ENCODE results near the gene AOX1.
"Not testable (repeated sequence)": the region's sequence is repeated elsewhere in the genome, so short reads cannot be mapped to it uniquely, and the experiment has no call there.

The AOX1 gene

DNA sequence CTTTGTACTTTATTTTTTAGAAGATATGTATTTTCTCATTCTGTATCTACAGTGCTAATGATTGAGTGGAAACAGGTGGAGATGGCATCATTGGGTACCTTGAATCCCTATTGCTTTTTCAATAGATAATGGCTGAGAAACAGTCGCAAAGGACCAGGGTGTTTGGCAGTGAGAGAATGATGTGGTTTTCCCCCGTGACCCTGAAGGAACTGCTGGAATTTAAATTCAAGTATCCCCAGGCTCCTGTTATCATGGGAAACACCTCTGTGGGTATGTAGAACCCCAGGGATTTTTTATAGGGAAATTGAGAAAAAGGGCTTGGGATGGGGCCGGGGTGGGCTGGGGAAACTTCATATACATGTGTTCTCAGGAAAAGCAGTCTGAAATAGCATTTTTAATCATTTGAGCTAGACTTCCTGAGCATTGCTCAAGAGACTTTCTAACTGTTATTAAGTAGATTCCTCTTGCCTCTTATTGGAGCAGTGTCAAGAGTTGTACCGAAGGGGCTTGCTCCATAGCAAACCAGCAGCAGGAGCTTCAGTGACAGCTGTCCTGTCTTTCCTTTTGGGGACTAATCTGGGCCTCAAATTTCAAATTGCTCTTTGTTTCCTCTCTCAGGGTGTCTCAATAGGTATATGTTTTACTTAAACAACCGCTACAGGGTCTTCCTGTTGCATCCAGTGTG lies 18.9 kb downstream of the AOX1 start:
- TF ChIP-seq, protein P1, sequence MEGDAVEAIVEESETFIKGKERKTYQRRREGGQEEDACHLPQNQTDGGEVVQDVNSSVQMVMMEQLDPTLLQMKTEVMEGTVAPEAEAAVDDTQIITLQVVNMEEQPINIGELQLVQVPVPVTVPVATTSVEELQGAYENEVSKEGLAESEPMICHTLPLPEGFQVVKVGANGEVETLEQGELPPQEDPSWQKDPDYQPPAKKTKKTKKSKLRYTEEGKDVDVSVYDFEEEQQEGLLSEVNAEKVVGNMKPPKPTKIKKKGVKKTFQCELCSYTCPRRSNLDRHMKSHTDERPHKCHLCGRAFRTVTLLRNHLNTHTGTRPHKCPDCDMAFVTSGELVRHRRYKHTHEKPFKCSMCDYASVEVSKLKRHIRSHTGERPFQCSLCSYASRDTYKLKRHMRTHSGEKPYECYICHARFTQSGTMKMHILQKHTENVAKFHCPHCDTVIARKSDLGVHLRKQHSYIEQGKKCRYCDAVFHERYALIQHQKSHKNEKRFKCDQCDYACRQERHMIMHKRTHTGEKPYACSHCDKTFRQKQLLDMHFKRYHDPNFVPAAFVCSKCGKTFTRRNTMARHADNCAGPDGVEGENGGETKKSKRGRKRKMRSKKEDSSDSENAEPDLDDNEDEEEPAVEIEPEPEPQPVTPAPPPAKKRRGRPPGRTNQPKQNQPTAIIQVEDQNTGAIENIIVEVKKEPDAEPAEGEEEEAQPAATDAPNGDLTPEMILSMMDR (IDR thresholded peaks at IDR 0.05; ENCODE audit: insufficient read depth, low read length, missing control alignments), result no peak
- H3K4me3 ChIP-seq (ENCODE audit: low read depth, low read length), result no peak overlapping the region
- POLR2A ChIA-PET, result no interaction called here
- no peak for DNase-seq (ENCODE audit: low read depth, low spot score)
- CTCF ChIA-PET, result interaction anchor here (0.8 to 4.0 kb wide), 6 partner anchors 10 to 107 kb away, joined by 3 to 21 read pairs (median 5); partner anchors contain the start of gene AOX1

DNA sequence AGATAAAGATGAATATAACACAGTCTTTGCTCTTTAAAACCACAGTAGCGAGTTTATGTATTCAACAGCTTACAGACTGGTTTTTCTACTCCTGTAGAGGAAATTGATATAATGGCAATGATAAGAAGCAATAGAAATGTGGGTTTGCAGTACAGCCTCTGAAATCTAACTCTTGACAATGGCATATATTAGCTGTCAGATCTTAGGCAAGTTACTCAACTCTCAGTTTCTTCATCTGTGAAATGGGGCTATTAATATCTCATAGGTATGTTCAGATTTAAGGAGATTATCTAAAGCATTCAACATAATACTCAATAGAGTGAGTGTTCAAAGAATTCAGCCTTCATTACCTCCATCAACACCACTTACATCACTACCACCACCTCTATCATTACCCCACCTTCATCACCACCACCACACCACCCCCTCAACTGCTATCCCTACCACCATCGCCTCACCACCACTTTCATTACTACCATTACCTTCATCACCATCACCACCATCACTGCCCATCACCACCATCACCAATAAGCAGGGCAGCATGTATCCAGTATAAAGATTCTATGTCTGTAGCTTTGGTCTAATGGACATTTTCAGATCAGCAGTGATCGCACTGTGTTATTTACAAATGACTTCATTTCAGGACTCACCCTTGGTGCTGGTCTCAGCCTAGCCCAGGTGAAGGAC lies 22.7 kb downstream of the AOX1 start:
- no peak for DNase-seq (ENCODE audit: low read depth, low spot score)
- TF ChIP-seq, protein P1 (IDR thresholded peaks at IDR 0.05; ENCODE audit: insufficient read depth, low read length, missing control alignments), result no peak
- CTCF ChIA-PET, result interaction anchor here (1.0 to 2.0 kb wide), 7 partner anchors 9 to 97 kb away, joined by 3 to 6 read pairs (median 4); partner anchors contain the start of gene AOX1
- no peak overlapping the region for H3K4me3 ChIP-seq (ENCODE audit: low read depth, low read length)
- POLR2A ChIA-PET, result no interaction called here

DNA sequence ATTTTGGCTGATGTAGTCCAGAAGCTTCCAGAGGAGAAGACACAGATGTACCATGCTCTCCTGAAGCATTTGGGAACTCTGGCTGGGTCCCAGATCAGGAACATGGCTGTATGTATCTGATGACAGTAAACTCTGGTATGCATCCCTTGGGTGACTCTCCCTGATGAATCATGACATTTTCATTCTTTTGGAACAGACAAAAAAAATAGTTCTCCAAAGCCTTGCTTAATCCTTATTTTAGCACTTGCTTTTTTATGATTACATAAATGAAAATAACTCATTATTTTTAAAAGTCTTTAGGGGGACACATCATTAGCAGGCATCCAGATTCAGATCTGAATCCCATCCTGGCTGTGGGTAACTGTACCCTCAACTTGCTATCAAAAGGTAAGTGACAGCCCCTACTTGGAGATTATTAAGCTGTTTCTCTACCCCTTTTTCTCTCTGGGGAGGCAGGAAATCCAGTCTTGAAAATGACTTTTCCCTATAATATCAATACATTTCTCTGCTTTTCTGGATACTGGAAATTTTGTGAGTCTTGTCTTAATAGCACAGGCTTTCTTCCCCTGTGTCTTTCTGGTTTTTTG lies 23.3 kb downstream of the AOX1 start:
- POLR2A ChIA-PET, result no interaction called here
- CTCF ChIA-PET, result interaction anchor here (1.3 to 2.0 kb wide), 6 partner anchors 8 to 96 kb away, joined by 4 to 6 read pairs (median 5); no protein-coding TSS in a partner anchor
- TF ChIP-seq, protein P1 (IDR thresholded peaks at IDR 0.05; ENCODE audit: insufficient read depth, low read length, missing control alignments), result no peak
- H3K4me3 ChIP-seq (ENCODE audit: low read depth, low read length), result peak overlapping the region; percentile 13; the same call in 1 of the 2 replicates
- peak; percentile 70 for DNase-seq (ENCODE audit: low read depth, low spot score)

DNA sequence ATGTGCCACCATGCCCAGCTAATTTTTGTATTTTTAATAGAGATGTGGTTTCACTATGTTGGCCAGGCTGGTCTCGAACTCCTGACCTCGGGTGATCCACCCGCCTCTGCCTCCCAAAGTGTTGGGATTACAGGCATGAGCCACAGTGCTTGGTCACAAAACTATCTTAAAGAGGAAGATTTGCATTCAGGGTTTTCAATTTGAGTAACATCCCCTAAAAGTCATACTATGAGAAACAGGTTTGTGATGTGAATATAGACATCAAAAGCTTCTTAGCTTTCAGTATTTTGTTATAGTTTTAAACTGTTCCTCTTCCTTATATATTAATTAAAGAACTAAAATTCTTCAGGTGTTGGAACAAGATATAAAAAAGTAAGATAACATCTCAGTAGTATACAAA lies 24.4 kb downstream of the AOX1 start:
- H3K4me3 ChIP-seq (ENCODE audit: low read depth, low read length); DNase-seq (ENCODE audit: low read depth, low spot score); POLR2A ChIA-PET: not testable (repeated sequence)
- CTCF ChIA-PET, result interaction anchor here (0.8 to 1.9 kb wide), 5 partner anchors 9 to 93 kb away, joined by 3 to 4 read pairs (median 3); partner anchors contain the start of gene AOX1

DNA sequence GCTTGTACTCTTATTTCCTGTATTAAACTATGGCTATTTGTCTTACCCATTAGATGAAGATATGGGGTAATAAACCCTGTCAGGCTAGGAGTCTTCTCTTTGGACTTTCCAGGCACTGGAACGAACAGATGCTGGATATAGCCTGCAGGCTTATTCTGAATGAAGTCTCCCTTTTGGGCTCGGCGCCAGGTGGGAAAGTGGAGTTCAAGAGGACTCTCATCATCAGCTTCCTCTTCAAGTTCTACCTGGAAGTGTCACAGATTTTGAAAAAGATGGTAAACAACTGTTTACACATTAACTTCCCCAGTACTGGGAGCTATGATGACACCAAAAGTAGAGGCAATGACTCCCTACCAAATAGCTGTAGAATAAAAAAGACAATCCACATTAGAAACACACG lies 27.9 kb downstream of the AOX1 start:
- CTCF ChIA-PET, result interaction anchor here (0.8 to 6.4 kb wide), 6 partner anchors 10 to 109 kb away, joined by 3 to 195 read pairs (median 14); partner anchors contain the start of gene AOX1
- TF ChIP-seq, protein P1 (IDR thresholded peaks at IDR 0.05; ENCODE audit: insufficient read depth, low read length, missing control alignments), result no peak
- POLR2A ChIA-PET, result no interaction called here

DNA sequence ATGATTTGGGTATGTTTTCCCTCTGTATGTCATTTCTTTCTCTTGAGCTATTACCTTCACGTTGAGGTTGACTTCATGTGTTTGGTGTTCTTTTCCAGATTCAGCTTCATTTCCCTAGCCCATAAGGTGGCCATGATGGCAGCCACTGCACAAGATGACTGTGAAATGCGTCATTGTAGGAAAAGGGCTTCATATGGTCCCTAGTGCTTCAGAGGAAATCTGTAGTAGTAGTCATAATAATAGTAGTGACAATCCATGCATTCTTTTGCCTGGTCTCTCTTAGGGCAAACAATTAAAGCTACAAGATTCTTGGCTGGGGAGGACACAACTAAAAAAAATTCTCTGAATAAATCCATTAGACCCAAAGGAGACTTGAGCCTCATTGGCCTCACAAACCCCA lies 28.4 kb downstream of the AOX1 start:
- no peak for DNase-seq (ENCODE audit: low read depth, low spot score)
- CTCF ChIA-PET, result interaction anchor here (0.8 to 6.4 kb wide), 8 partner anchors 11 to 641 kb away, joined by 3 to 195 read pairs (median 8); partner anchors contain the start of gene AOX1
- TF ChIP-seq, protein P1 (IDR thresholded peaks at IDR 0.05; ENCODE audit: insufficient read depth, low read length, missing control alignments), result no peak
- H3K4me3 ChIP-seq (ENCODE audit: low read depth, low read length), result no peak overlapping the region
- POLR2A ChIA-PET, result no interaction called here

More for the DNA sequence above, 27.9 kb downstream of the AOX1 start:
- no peak overlapping the region for H3K4me3 ChIP-seq (ENCODE audit: low read depth, low read length)
- DNase-seq (ENCODE audit: low read depth, low spot score), result no peak
